G401 (cell line): Measurements from ENCODE around the gene TMEM88. TPM values are rescaled to one million over a fixed set of nuclear protein-coding genes. Genes with fewer than 3 reads are reported as not detected.

Experiments used
- DNase-seq: peaks from one replicate; pipeline ENCODE4 v3.0.0-alpha.2; 2015; ENCODE audit warnings: low spot score
- in situ Hi-C: cut with HindIII; loops from 2 replicates; pipeline ENCODE4 v1.10.0; 2016; ENCODE audit warnings: low sequenced_read_pairs, mixed read lengths
- total RNA-seq: library from RNA; depleted of rRNA; stranded (reverse); fragments of >200 nt; shearing (Covaris generic); gene quantifications from 2 replicates; pipeline ENCODE4 v1.2.3, GENCODE V29; 2014

The TMEM88 gene
- total RNA-seq, 1 experiment from 2014 or later, result not detected

GRCh38 chr17:7831233-7831632, 23.6 kb upstream of the TMEM88 start:
- in situ Hi-C loops, result no loop called here

GRCh38 chr17:7832431-7832830, 22.4 kb upstream of the TMEM88 start:
- DNase-seq, result no peak
- in situ Hi-C loops, result no loop called here

More at GRCh38 chr17:7831233-7831632, 23.6 kb upstream of the TMEM88 start:
- DNase-seq, result no peak

GRCh38 chr17:7833011-7833794, 21.7 kb upstream of the TMEM88 start:
- no peak for DNase-seq
- in situ Hi-C loops, result no loop called here

- in situ Hi-C loops, result no loop called here
- DNase-seq, result peak; percentile 97
Observed at GRCh38 chr17:7833795-7834541, 20.9 kb upstream of the TMEM88 start, which contains the start of gene KDM6B. KDM6B (plus strand) TSS chr17:7834217; CDS start chr17:7845555, 11,338 bp downstream.

- in situ Hi-C loops, result no loop called here
- peak; percentile 54 for DNase-seq
Observed at GRCh38 chr17:7834542-7834956, 20.3 kb upstream of the TMEM88 start.

- in situ Hi-C loops, result no loop called here
- peak; percentile 98 for DNase-seq
Observed at GRCh38 chr17:7834957-7835813, 19.7 kb upstream of the TMEM88 start.

GRCh38 chr17:7835814-7836595, 18.9 kb upstream of the TMEM88 start:
- peak; percentile 89 for DNase-seq
- in situ Hi-C loops, result no loop called here

GRCh38 chr17:7836596-7837407, 18.1 kb upstream of the TMEM88 start:
- peak; percentile 84 for DNase-seq
- in situ Hi-C loops, result no loop called here

GRCh38 chr17:7837408-7838088, 17.3 kb upstream of the TMEM88 start:
- peak; percentile 23 for DNase-seq
- in situ Hi-C loops, result no loop called here

GRCh38 chr17:7838090-7839075, 16.5 kb upstream of the TMEM88 start:
- in situ Hi-C loops, result no loop called here
- peak; percentile 51 for DNase-seq

- peak; percentile 9 for DNase-seq
- in situ Hi-C loops, result no loop called here
Observed at GRCh38 chr17:7839190-7839875, 15.5 kb upstream of the TMEM88 start.

GRCh38 chr17:7839876-7840261, 15.0 kb upstream of the TMEM88 start:
- in situ Hi-C loops, result no loop called here
- DNase-seq, result peak; percentile 57

GRCh38 chr17:7840441-7840840, 14.4 kb upstream of the TMEM88 start:
- in situ Hi-C loops, result no loop called here
- peak; percentile 5 for DNase-seq

GRCh38 chr17:7840875-7841274, 14.0 kb upstream of the TMEM88 start:
- in situ Hi-C loops, result no loop called here
- no peak for DNase-seq

GRCh38 chr17:7841396-7841914, 13.4 kb upstream of the TMEM88 start:
- in situ Hi-C loops, result no loop called here
- DNase-seq, result peak; percentile 60
